ENCODE results near the gene BRCA2. TPM values are rescaled to one million over a fixed set of nuclear protein-coding genes. Genes with fewer than 3 reads are reported as not detected.
"Not testable (repeated sequence)": the region's sequence is repeated elsewhere in the genome, so short reads cannot be mapped to it uniquely, and the experiment has no call there.

Gene BRCA2
- total RNA-seq, 2 experiments from 2014 or later, result 24.9 to 27.2 TPM

DNA sequence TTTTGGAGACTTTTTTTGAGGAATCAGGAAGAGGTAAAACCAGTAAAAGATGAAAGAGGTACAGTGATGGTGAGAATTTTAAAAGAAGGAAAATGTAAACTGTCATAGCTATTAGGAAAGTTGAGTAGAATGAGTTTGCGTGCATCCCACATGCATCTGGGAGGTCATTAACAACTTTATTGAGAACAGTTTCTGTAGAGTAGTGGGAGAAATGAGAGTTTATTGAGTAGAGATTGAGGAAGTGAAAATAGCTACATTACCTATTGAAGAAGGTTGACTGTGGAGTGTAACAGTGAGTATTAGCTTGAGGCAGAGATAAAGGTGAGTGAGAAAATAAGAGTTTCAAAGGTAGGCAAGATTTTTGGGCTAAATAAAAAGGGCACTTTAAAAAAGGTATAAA lies 38.7 kb downstream of the BRCA2 start:
- Mint-ChIP-seq H3K27me3 (no peaks in the 10 kb centered on the region), H3K36me3 (ENCODE audit: low read depth) (peaks cover 34% of the 10 kb centered on the region), H3K27ac (no peak overlapping the region), H3K4me1 (ENCODE audit: low read depth) (peaks cover 9% of the 10 kb centered on the region), H3K4me3 (no peak overlapping the region), H3K9me3 (no peaks in the 10 kb centered on the region)
- TF ChIP-seq, protein P1, sequence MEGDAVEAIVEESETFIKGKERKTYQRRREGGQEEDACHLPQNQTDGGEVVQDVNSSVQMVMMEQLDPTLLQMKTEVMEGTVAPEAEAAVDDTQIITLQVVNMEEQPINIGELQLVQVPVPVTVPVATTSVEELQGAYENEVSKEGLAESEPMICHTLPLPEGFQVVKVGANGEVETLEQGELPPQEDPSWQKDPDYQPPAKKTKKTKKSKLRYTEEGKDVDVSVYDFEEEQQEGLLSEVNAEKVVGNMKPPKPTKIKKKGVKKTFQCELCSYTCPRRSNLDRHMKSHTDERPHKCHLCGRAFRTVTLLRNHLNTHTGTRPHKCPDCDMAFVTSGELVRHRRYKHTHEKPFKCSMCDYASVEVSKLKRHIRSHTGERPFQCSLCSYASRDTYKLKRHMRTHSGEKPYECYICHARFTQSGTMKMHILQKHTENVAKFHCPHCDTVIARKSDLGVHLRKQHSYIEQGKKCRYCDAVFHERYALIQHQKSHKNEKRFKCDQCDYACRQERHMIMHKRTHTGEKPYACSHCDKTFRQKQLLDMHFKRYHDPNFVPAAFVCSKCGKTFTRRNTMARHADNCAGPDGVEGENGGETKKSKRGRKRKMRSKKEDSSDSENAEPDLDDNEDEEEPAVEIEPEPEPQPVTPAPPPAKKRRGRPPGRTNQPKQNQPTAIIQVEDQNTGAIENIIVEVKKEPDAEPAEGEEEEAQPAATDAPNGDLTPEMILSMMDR (IDR thresholded peaks at IDR 0.05), result no peak
- ATAC-seq (no peak), DNase-seq (no peak)
- intact Hi-C loops (cut with micrococcal nuclease), result no loop called here
- CTCF ChIA-PET, result no interaction called here
- POLR2A ChIA-PET, result no interaction called here

DNA sequence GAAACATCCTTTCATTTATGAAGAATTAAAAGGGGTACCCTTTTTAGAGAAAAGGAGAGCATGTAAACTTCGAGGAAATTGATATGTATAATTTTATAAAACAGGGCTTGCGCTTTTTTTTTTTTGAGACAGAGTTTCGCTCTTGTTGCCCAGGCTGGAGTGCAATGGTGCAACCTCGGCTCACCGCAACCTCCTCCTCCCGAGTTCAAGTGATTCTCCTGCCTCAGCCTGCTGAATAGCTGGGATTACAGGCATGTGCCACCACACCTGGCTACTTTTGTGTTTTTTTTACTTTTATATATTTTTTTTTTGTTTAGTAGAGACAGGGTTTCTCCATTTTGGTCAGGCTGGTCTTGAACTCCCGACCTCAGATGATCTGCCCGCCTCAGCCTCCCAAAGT lies 40.6 kb downstream of the BRCA2 start:
- DNase-seq; ATAC-seq; H3K27ac Mint-ChIP-seq; H3K4me1 Mint-ChIP-seq (ENCODE audit: low read depth); intact Hi-C loops (cut with micrococcal nuclease); H3K4me3 Mint-ChIP-seq; H3K9me3 Mint-ChIP-seq; CTCF ChIA-PET; POLR2A ChIA-PET; H3K27me3 Mint-ChIP-seq: not testable (repeated sequence)
- H3K36me3 Mint-ChIP-seq (ENCODE audit: low read depth), result peaks cover 25% of the 10 kb centered on the region

DNA sequence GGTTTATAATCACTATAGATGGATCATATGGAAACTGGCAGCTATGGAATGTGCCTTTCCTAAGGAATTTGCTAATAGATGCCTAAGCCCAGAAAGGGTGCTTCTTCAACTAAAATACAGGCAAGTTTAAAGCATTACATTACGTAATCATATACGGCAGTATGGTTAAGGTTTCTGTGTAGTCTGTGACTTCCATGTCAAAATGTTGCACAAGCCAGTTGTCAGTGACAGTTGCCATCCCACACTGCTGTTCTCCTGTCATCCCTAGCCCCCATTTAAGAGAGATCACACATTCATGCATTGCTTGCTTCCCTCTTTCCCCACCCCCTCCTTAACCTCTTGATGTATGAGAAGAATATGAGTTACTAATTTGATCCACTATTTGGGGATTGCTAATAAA lies 47.3 kb downstream of the BRCA2 start:
- ChIA-PET CTCF (no interaction called here), POLR2A (interaction anchor here (0.6 kb wide), 1 partner anchor 152 kb away, joined by 3 read pairs; no protein-coding TSS in a partner anchor)
- Mint-ChIP-seq H3K9me3 (no peaks in the 10 kb centered on the region), H3K27me3 (no peaks in the 10 kb centered on the region), H3K36me3 (ENCODE audit: low read depth) (peaks cover 25% of the 10 kb centered on the region), H3K27ac (no peak overlapping the region), H3K4me3 (no peak overlapping the region), H3K4me1 (ENCODE audit: low read depth) (no peaks in the 10 kb centered on the region)
- intact Hi-C loops (cut with micrococcal nuclease), result no loop called here
- no peak for ATAC-seq
- no peak for DNase-seq
- TF ChIP-seq, protein P1 (IDR thresholded peaks at IDR 0.05), result no peak

DNA sequence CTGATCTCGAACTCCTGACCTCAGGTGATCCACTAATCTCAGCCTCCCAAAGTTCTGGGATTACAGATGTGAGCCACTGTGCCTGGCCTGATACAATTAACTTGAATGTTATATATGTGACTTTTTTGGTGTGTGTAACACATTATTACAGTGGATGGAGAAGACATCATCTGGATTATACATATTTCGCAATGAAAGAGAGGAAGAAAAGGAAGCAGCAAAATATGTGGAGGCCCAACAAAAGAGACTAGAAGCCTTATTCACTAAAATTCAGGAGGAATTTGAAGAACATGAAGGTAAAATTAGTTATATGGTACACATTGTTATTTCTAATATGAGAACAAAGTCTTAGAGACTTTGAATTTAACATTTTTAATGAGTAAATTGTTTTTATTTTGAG lies 55.5 kb downstream of the BRCA2 start:
- Mint-ChIP-seq H3K27ac (no peak overlapping the region), H3K4me1 (ENCODE audit: low read depth) (no peaks in the 10 kb centered on the region), H3K9me3 (peaks cover 5% of the 10 kb centered on the region), H3K4me3 (no peak overlapping the region), H3K36me3 (ENCODE audit: low read depth) (peaks cover 42% of the 10 kb centered on the region), H3K27me3 (no peaks in the 10 kb centered on the region)
- DNase-seq (no peak), ATAC-seq (no peak)
- ChIA-PET POLR2A (interaction anchor here (0.8 kb wide), 1 partner anchor 38 kb away, joined by 4 read pairs; no protein-coding TSS in a partner anchor), CTCF (no interaction called here)
- TF ChIP-seq, protein P1 (IDR thresholded peaks at IDR 0.05), result no peak
- intact Hi-C loops (cut with micrococcal nuclease), result no loop called here

DNA sequence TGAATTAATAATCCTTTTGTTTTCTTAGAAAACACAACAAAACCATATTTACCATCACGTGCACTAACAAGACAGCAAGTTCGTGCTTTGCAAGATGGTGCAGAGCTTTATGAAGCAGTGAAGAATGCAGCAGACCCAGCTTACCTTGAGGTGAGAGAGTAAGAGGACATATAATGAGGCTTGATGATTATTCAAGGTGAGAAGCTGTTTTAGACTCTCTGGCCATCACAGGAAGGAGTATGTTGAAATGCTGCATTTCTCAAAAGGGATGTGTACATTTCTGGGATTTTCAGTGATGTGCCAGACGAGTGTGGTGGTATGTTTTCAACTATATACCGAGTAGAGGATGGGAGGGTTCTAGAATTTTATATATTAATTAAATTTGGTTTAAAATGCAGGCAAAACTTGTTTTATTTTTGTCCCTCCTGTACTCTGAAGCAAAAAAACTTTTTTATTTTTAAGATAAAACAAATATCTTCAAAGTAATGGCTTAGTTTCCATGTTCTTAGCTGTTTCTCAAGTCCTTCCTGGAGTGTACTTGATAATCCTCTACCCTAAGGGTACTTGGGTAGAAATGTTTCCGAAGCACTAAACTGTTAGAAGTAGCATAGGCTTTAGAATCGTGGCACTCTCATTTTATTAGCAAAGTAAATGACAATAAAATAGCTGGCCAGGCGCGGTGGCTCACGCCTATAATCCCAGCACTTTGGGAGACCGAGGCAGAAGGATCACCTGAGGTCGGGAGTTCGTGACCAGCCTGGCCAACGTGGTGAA lies 61.5 kb downstream of the BRCA2 start:
- H3K36me3 Mint-ChIP-seq (ENCODE audit: low read depth), result peaks cover 34% of the 10 kb centered on the region
- ATAC-seq, result no peak
- peaks cover 5% of the 10 kb centered on the region for H3K9me3 Mint-ChIP-seq
- no peak overlapping the region for H3K4me3 Mint-ChIP-seq
- TF ChIP-seq, protein P1 (IDR thresholded peaks at IDR 0.05), result no peak
- H3K27ac Mint-ChIP-seq, result no peak overlapping the region
- ChIA-PET POLR2A (no interaction called here), CTCF (interaction anchor here (0.8 kb wide), 1 partner anchor 263 kb away, joined by 4 read pairs; no protein-coding TSS in a partner anchor)
- H3K4me1 Mint-ChIP-seq (ENCODE audit: low read depth), result no peaks in the 10 kb centered on the region
- intact Hi-C loops (cut with micrococcal nuclease), result no loop called here
- H3K27me3 Mint-ChIP-seq, result no peaks in the 10 kb centered on the region
- no peak for DNase-seq

Measured in activated CD8-positive, alpha-beta T cell treated with anti-CD3 and anti-CD28 coated beads for 36 hours (primary cell).